ENCODE data around the gene IGSF1.

DNA sequence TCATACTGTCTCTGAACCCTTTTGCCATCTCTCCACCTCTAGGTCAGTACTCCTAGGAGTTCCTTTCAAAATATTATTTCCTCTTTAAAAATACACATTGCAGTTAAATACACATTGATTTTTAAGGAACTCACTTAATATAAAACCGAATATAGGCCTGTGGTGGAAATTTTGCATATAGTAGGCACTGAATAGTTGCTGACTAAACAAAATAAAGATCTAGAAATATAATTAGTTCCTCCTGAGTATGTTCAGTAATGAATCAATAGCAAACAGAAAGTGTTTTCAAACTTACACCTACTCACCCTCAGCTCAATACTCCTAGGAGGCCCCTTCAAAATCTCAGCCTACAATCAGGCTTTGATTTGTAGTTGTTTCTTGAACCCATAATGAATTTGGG, 61.5 kb downstream of the IGSF1 start:
- TF ChIP-seq POLR2AphosphoS5 (IDR thresholded peaks at IDR 0.05; ENCODE audit: borderline replicate concordance, low read depth, low read length) (no peak), EZH2 (IDR thresholded peaks at IDR 0.05) (no peak), FOXP2 (optimal IDR thresholded peaks at IDR 0.05; ENCODE audit: control extremely low read depth, extremely low read length, insufficient read depth) (no peak)

Data from SK-N-MC (cell line).